Raji (cell line): ENCODE measurements around the gene TRRAP.

ENCODE experiments used
- POLR2A ChIP-seq: IDR thresholded peaks from 2 replicates; pipeline ENCODE4 v1.6.1; 2011; ENCODE audit warnings: low read depth, low read length, control low read depth; ENCODE audit not compliant: insufficient read depth

TRRAP gene

GRCh38 chr7:98879198-98879978 lies 1.1 kb downstream of the TRRAP start:
- no peak for TF ChIP-seq POLR2A

GRCh38 chr7:98879979-98880315 lies 1.6 kb downstream of the TRRAP start:
- TF ChIP-seq POLR2A: no peak

- no peak for TF ChIP-seq POLR2A
Measured at GRCh38 chr7:98880485-98880884, 2.2 kb downstream of the TRRAP start.

DNA sequence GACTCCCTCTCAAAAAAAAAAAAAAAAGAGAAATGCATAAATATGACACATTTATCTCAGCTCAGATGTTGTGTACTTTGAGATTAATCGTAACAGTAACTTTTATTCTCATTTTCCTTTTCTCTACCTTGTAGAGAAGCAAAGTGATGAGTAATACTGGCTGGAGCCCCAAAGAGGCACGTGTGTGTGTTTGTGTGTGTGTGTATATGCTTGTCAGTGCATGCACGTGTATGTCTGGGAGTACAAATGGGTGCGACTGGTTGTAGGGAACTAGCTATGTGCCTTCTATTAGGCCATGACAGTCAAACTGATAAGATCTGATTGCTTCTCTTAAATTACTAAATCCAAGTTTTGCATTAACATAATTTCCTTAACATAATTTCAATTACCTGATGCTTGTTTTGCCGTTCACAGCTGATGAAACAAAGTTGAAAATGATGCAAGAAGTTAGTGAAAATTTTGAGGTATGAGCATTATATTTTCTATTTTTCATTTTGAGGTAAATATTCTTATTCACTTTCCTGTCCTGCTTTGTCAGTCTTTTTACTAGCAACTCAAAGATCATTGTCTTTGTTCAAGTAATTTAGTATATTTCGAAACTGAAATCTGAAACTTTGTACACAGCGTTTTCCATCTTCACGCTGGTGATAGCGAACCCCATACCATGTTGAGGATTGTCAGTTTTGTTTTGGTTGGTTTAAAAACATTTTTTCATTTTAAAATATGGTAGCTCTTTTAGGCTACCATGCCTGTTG lies 3.4 kb downstream of the TRRAP start:
- no peak for TF ChIP-seq POLR2A

GRCh38 chr7:98884416-98884815 lies 6.1 kb downstream of the TRRAP start:
- TF ChIP-seq POLR2A: no peak

DNA sequence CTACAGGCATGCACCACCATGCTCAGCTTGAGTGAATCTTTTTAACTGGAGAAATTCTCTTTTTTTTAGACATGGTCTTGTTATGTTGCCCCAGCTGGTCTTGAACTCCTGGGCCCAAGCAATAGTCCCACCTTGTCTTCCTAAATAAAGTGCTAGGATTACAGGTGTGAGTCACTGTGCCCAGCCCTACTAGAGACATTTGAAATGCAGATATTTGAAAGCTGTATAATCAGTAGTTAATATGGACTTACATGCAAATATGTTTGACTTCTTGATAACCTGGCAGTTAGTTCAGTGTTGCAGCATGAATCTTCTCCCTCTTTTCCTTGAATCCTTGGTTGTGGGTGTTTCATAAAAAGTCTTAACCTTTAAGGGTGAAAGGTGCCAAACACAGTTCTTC lies 8.7 kb downstream of the TRRAP start:
- TF ChIP-seq POLR2A: no peak

DNA sequence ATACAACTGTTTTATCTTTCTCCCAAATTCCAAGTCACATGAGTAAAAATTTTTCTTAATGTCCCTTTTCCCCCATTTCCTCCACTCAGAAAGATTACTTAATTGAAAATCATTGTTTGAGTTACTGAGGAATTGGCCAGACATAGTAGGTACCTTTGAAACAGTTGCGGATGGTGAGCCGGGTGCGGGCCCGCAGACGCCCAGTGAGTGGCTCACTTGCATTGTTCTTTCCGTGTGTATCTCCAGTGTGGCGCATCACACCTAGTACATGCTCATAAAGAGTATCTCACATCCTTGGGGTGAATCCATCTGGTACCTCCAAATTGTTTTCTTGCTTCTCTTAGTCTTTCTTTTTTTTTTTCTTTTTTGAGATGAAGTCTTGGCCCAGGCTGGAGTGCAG lies 14.3 kb downstream of the TRRAP start:
- no peak for TF ChIP-seq POLR2A

DNA sequence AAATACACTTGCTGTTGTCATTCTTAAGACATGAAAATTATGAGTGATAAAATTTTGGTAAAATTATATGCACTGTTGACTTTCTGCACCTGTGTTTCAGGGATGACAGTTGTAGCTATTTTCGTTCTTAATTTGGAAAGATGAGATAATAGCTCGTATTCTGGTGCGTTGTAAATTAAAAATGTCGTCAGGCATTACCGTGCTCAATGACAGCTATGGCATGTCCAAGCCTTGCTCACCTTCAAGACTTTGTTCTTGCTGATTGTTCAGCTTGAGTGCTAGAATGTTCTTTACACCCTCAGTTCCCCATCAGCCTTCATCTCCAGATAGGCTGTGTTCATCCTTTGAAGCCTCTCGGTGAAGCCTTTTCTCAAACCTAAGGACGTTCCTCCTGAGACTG lies 21.5 kb downstream of the TRRAP start:
- no peak for TF ChIP-seq POLR2A

DNA sequence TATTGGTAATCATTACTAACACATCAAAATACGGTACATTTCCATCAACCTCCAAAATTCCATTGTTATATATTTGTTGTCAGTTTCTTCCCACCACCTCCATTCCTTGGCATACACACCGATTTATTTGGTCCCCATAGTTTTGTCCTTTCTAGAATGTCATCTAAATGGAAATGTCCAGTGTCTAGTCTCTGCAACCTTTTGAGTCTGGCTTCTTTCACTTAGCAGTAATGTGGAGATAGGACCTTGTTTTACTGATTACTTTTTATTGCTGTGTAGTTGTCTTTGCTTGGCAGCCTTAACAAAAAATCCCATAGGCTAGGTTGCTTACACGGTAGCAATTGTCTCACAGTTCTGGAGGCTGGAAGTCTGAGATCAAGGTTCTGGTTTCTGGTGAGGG lies 22.5 kb downstream of the TRRAP start:
- TF ChIP-seq POLR2A: no peak

DNA sequence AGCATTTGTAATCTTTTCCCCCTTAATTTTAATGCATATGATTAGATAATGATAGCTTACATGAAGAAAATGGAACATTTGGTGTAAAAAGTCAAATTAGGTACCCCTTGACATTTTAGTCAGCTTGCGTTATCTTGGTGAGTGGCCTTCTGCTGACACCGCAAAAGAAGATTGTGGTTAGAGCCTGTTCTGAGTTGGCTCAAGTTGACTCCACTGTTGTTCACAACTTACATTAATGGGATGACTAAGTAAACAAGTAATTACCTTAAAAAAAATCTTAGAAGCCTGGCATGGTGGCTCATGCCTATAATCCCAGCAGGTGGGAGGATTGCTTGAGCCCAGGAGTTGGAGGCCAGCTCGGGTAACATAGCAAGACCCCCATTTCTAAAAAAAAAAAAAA lies 24.2 kb downstream of the TRRAP start:
- TF ChIP-seq POLR2A: no peak

GRCh38 chr7:98903246-98903645 lies 24.9 kb downstream of the TRRAP start:
- no peak for TF ChIP-seq POLR2A

- no peak for TF ChIP-seq POLR2A
Measured at GRCh38 chr7:98907570-98907969, 29.2 kb downstream of the TRRAP start.

- TF ChIP-seq POLR2A: no peak
Measured at GRCh38 chr7:98908585-98908984, 30.3 kb downstream of the TRRAP start.

DNA sequence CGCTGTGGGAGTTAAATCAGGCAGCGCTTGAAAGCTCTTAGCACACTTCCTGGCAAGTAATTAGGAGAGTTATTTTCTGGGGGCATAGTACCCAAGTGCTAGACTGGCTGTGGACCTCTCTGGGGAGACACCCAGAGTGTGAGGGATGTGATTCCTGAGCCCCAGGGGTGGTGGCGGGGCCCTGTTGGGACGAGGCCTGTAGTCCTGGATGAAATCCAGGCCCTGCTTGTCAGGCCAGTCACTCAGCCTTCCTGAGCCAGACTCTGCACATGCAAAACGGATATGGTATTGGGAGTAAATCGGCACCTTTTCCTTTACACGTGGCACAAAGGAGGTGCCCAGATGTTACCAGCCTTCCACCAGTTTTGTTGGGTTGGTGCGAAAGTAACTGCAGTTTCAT lies 31.2 kb downstream of the TRRAP start:
- no peak for TF ChIP-seq POLR2A

DNA sequence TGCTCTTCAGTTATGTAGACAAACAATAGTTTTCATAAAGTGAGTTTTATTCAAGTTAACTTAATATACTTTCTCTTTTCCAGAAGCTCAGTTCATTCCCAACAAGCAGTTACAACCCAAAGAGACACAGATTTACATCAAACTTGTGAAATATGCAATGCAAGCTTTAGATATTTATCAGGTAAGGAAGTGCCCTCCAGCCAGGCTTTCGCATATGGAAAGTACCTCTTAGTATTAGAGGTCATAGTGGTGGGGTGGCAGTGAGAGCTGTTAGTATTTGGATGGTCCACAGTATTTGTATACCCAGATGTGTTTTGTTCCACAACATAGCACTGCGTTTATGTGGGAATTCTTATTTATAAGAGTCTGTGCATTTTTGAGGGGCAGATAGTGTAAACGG lies 32.1 kb downstream of the TRRAP start:
- TF ChIP-seq POLR2A: no peak

GRCh38 chr7:98911916-98912315 lies 33.6 kb downstream of the TRRAP start:
- no peak for TF ChIP-seq POLR2A

- no peak for TF ChIP-seq POLR2A
Measured at GRCh38 chr7:98913026-98913425, 34.7 kb downstream of the TRRAP start.
